HL-60 (cell line): Measurements from ENCODE around the gene RIMBP3C.

Experiments
- CTCF ChIP-seq: IDR thresholded peaks from one replicate; pipeline ENCODE4 v1.5.1; 2011; ENCODE audit warnings: low read length, control low read depth, inconsistent platforms; ENCODE audit not compliant: insufficient read depth
- POLR2AphosphoS5 ChIP-seq: IDR thresholded peaks from 2 replicates; pipeline ENCODE4 v1.6.1; 2012; ENCODE audit warnings: low read depth
- SPI1 ChIP-seq: IDR thresholded peaks from 2 replicates; pipeline ENCODE4 v1.6.1; 2012; ENCODE audit warnings: low read depth, mild to moderate bottlenecking, borderline replicate concordance

- TF ChIP-seq CTCF (no peak), POLR2AphosphoS5 (no peak), SPI1 (no peak)
Measured at GRCh38 chr22:21573750-21574494, 22.7 kb upstream of the RIMBP3C start.
